ENCODE data around the gene AFF3.

AFF3 gene

DNA sequence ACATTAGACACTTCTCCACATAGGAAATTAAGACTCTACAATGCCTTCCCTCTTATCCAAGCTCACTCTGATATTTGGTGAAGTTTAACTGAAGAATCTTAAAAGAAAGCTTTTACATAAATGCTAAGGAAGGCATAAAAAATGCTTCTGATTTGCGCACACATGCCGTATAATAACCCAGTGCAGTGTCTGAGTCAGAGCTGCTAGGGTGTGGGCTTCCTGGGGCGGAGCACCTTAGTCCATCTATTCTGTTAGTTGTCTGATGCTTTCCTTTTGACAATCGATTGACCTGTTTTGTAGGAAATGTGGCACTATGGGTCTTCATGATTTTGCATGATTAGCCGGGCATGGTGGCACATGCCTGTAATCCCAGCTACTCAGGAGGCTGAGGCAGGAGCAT, 231.5 kb downstream of the AFF3 start:
- ChIA-PET POLR2A (ENCODE audit: low non-redundant PET) (no interaction called here), CTCF (no interaction called here)
- TF ChIP-seq, protein P1, sequence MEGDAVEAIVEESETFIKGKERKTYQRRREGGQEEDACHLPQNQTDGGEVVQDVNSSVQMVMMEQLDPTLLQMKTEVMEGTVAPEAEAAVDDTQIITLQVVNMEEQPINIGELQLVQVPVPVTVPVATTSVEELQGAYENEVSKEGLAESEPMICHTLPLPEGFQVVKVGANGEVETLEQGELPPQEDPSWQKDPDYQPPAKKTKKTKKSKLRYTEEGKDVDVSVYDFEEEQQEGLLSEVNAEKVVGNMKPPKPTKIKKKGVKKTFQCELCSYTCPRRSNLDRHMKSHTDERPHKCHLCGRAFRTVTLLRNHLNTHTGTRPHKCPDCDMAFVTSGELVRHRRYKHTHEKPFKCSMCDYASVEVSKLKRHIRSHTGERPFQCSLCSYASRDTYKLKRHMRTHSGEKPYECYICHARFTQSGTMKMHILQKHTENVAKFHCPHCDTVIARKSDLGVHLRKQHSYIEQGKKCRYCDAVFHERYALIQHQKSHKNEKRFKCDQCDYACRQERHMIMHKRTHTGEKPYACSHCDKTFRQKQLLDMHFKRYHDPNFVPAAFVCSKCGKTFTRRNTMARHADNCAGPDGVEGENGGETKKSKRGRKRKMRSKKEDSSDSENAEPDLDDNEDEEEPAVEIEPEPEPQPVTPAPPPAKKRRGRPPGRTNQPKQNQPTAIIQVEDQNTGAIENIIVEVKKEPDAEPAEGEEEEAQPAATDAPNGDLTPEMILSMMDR (conservative IDR thresholded peaks at IDR 0.05; ENCODE audit: low read depth): no peak
- no peak overlapping the region for H3K27ac ChIP-seq
- DNase-seq (ENCODE audit: low spot score): peak; percentile 19

DNA sequence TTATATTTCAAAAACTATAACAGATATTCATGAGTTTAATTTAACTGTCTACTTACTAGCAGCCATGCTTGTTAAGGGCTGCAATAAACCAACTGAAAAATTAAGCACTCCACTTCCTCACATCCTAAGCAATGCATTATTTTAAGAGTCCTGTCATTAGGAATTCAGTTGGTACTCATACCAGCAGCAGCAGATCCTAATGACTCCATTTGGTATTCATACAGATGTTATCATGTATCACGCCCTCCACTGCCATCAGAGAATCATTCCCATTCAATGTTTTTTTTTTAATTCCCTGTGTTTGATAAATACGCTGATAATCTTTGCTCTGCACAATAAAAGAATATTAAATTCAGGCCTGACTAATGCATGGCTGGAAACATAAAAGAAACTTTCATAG, 236.8 kb downstream of the AFF3 start:
- CTCF ChIA-PET: no interaction called here
- TF ChIP-seq, protein P1 (conservative IDR thresholded peaks at IDR 0.05; ENCODE audit: low read depth): no peak
- POLR2A ChIA-PET (ENCODE audit: low non-redundant PET): no interaction called here
- DNase-seq (ENCODE audit: low spot score): no peak
- H3K27ac ChIP-seq: no peak overlapping the region

DNA sequence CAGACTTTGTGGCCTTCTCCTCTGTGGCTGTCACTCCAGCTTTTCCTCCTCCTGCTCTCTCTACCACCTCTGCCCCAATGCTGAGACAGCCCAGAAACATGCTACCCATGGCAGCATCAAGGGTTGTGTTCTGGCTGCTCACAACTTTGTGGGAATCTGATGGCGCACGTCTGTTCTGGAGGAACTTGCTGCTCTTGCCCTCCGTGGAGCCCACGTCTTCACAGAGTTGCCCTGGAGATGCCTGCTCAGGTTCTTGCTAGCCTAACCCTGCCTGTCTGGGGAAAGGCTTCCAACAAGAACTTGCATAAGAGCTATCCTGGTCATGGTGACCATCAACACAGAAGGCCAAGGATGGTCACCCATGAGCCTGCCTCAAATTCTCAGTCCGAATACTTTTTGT, 237.4 kb downstream of the AFF3 start:
- ChIA-PET CTCF (interaction anchor here (0.5 kb wide), 1 partner anchor 24 kb away, joined by 3 read pairs; no protein-coding TSS in a partner anchor), POLR2A (ENCODE audit: low non-redundant PET) (no interaction called here)
- DNase-seq (ENCODE audit: low spot score): no peak
- no peak overlapping the region for H3K27ac ChIP-seq
- TF ChIP-seq, protein P1 (conservative IDR thresholded peaks at IDR 0.05; ENCODE audit: low read depth): no peak

DNA sequence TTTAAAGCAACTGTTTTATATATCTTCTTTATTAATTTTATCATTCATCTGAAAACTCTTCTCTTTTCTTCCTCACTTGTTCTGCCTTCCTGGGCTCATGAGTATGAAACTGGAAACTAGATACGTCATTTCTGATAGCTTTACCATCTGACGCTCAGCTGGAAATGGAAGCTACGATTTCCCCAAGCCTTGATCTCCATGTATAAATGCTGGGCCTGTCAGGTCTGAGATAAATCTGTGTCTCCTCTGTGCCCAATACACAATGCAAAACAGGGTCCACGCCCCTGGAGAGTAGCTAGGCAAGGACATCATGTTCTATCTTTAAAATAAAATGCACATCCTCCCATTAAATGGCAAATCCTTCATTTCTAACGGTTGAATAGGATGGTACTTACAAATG, 238.4 kb downstream of the AFF3 start:
- TF ChIP-seq, protein P1 (conservative IDR thresholded peaks at IDR 0.05; ENCODE audit: low read depth): no peak
- POLR2A ChIA-PET (ENCODE audit: low non-redundant PET): no interaction called here
- CTCF ChIA-PET: interaction anchor here (0.7 kb wide), 1 partner anchor 299 kb away, joined by 3 read pairs; no protein-coding TSS in a partner anchor
- H3K27ac ChIP-seq: no peak overlapping the region
- DNase-seq (ENCODE audit: low spot score): no peak

DNA sequence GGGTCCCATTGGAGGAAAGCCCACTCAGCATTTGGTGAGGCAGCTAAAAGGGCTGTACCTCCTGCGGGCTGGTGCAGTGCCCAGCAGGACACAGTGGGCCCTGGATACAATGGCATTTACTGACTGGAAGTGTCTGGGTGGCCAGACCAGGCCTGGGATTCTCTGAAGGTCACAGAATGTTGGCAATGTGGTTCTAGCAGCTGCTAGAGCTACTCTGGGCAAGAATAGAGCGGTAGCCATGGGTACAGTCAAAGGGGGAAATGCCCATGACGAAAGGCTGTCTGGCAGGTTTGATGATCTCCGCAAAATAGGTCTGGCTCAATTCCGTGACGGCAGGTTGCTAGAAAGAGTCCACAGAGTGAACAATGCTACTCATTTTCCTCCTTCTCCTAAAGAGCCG, 241.8 kb downstream of the AFF3 start:
- H3K27ac ChIP-seq: no peak overlapping the region
- CTCF ChIA-PET: no interaction called here
- POLR2A ChIA-PET (ENCODE audit: low non-redundant PET): no interaction called here
- no peak for DNase-seq (ENCODE audit: low spot score)
- TF ChIP-seq, protein P1 (conservative IDR thresholded peaks at IDR 0.05; ENCODE audit: low read depth): no peak

DNA sequence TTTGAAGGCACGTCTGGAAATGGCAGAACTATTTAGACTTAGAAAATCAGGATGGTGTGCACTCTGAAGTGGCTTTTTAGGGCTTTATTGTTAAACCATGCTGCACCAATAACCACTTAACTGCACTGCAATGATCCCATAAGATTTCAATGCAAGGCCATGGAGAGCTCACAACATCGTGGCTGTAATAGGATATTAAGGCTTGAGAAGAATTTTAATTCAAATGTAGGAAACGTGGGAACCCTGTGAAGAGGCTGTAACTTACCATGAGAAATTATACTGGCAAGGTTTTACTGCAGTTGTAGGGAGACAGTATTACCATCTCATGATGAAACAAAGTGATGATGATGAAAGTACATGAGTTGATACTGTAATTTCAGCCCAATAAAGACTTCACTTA, 242.5 kb downstream of the AFF3 start:
- CTCF ChIA-PET: no interaction called here
- POLR2A ChIA-PET (ENCODE audit: low non-redundant PET): no interaction called here

More for the DNA sequence above, 242.5 kb downstream of the AFF3 start:
- DNase-seq (ENCODE audit: low spot score): no peak
- H3K27ac ChIP-seq: no peak overlapping the region
- TF ChIP-seq, protein P1 (conservative IDR thresholded peaks at IDR 0.05; ENCODE audit: low read depth): no peak
